Measurements from ENCODE around the gene FMNL2. TPM values are rescaled to one million over a fixed set of nuclear protein-coding genes. Genes with fewer than 3 reads are reported as not detected.

FMNL2 gene
- total RNA-seq, 1 experiment from 2014 or later = 33.6 TPM

DNA sequence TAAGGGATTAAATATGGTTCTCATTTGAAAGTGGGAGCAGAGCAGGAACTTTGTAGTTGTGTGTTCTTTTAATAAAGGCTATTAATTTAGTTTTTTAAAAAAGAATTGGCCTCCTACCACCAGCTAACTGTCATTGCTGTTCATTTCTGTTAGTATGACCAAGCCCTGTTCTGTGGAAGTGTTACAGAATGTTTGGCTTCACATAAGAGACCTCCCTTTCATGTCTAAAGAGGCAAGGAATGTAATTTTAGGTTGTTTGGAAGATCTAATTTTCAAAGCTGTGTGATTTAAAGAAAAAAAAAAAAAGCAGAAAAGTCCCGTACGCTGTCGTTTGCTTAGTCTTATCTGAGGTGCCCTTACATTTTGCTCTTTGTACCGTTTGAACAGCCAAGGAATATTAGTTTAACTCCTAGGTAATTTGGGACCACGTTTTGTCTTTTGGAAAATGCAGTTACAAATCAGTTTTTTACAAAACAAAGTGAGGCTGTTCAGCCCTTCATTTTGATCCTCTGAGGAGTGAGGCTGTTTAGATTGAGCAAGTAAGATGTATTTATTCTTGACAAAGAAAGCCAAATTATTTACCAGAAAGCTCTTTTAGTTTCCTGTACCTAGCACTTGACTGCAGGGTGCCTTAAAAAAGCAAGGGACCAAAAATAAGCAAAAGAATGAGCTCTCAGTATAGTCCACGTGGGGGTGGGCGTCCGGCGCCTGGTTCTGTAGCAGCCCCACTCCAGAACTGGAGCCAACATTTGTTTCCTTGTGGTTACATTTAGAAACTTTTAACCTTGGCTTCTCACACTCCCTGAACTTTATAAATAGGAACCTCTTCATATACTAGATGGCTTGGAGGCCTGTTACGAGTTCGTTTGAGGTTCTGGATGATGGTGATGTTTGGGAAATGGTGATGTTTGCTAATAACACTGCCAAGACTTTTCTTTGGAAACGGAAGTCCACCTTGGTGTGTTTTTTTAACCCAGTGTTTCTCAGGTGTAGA is 136.2 kb downstream of the FMNL2 start:
- Histone ChIP-seq H3K4me2 (ENCODE audit: insufficient read depth, insufficient read length, low read length) (no peak overlapping the region), H3K79me2 (ENCODE audit: insufficient read depth, low read length) (peaks cover 5% of the 10 kb centered on the region; the same call in 1 of the 2 replicates), H2BK15ac (ENCODE audit: low read depth, low read length) (no peak overlapping the region), H2BK5ac (ENCODE audit: insufficient read length, low read length) (no peak overlapping the region), H3K18ac (ENCODE audit: insufficient read length, low read depth, low read length) (no peak overlapping the region), H3K14ac (ENCODE audit: insufficient read depth, low read length) (no peak overlapping the region), H4K8ac (replicated peaks; ENCODE audit: insufficient read length, low read depth, low read length) (no peak overlapping the region), H3T11ph (ENCODE audit: low read length) (no peak overlapping the region), H3K27ac (ENCODE audit: insufficient read length, low read depth, low read length) (no peak overlapping the region), H2AK5ac (ENCODE audit: insufficient read length, low read length) (no peak overlapping the region), H3K23ac (ENCODE audit: insufficient read length, low read depth, low read length) (no peak overlapping the region), H4K5ac (ENCODE audit: insufficient read length, low read depth, low read length) (no peak overlapping the region), H3K4me1 (ENCODE audit: insufficient read depth, low read length) (peaks cover 18% of the 10 kb centered on the region; the same call in 1 of the 2 replicates), H4K20me1 (ENCODE audit: control insufficient read depth, insufficient read depth, insufficient read length) (no peaks in the 10 kb centered on the region), H2AFZ (ENCODE audit: low read length) (no peak overlapping the region), H3K56ac (ENCODE audit: insufficient read length, low read depth, low read length) (no peak overlapping the region), H4K91ac (ENCODE audit: insufficient read length, low read depth, low read length) (no peak overlapping the region), H3K4ac (ENCODE audit: low read depth, low read length) (no peak overlapping the region), H3K9me3 (ENCODE audit: control insufficient read depth, low read depth, low read length) (no peaks in the 10 kb centered on the region), H2BK20ac (ENCODE audit: low read depth, low read length, poor library complexity, severe bottlenecking) (no peak overlapping the region), H3K9ac (ENCODE audit: extremely low read depth, insufficient read length, low read length) (no peak overlapping the region), H3K23me2 (ENCODE audit: insufficient read length, low read depth, low read length, poor library complexity, severe bottlenecking) (no peaks in the 10 kb centered on the region), H2BK12ac (ENCODE audit: insufficient read length, low read depth, low read length) (no peak overlapping the region), H2BK120ac (ENCODE audit: low read depth, low read length, poor library complexity, severe bottlenecking) (no peak overlapping the region), H3K27me3 (ENCODE audit: insufficient read depth, low read length) (no peaks in the 10 kb centered on the region), H3K79me1 (ENCODE audit: insufficient read depth, low read depth, low read length, poor library complexity, severe bottlenecking) (peaks cover 3% of the 10 kb centered on the region)
- no peaks in the 10 kb centered on the region for H3K9me3 Mint-ChIP-seq
- DNase-seq = no peak
- TF ChIP-seq, protein P1, sequence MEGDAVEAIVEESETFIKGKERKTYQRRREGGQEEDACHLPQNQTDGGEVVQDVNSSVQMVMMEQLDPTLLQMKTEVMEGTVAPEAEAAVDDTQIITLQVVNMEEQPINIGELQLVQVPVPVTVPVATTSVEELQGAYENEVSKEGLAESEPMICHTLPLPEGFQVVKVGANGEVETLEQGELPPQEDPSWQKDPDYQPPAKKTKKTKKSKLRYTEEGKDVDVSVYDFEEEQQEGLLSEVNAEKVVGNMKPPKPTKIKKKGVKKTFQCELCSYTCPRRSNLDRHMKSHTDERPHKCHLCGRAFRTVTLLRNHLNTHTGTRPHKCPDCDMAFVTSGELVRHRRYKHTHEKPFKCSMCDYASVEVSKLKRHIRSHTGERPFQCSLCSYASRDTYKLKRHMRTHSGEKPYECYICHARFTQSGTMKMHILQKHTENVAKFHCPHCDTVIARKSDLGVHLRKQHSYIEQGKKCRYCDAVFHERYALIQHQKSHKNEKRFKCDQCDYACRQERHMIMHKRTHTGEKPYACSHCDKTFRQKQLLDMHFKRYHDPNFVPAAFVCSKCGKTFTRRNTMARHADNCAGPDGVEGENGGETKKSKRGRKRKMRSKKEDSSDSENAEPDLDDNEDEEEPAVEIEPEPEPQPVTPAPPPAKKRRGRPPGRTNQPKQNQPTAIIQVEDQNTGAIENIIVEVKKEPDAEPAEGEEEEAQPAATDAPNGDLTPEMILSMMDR (conservative IDR thresholded peaks at IDR 0.05) = no peak
- no peaks in the 10 kb centered on the region; a peak in 1 of 7 replicates for H3K36me3 Mint-ChIP-seq (ENCODE audit: insufficient read depth in 1 of 3, low read depth in 3 of 3)
- no peaks in the 10 kb centered on the region for H3K27me3 Mint-ChIP-seq (ENCODE audit: low read depth)
- WGBS (ENCODE audit: extremely low coverage, insufficient read length, low lambda C conversion rate) = no CpG with 5 or more reads among the region's 12 CpGs
- H3K27ac Mint-ChIP-seq = peak overlapping the region in 2 of 3 experiments; percentile 76 to 83; a peak in 4 of 7 replicates
- peaks cover 57 to 63% of the 10 kb centered on the region in 2 experiments for H3K4me1 Mint-ChIP-seq
- no peak overlapping the region for H3K4me3 Mint-ChIP-seq

Data from H9 (cell line).